Smooth muscle cell of the brain vasculature (primary cell): Measurements from ENCODE around the gene MIS18A.
A peak's percentile ranks its signal among the peaks of the same experiment; 100 is the strongest.
"Not testable (repeated sequence)": the region's sequence is repeated elsewhere in the genome, so short reads cannot be mapped to it uniquely, and the experiment has no call there.

Source experiments
- DNase-seq: peaks from one replicate; pipeline ENCODE4 v3.0.0-alpha.2; 2012; ENCODE audit warnings: low read depth, low spot score

Gene MIS18A

GRCh38 chr21:32304998-32305397 lies 26.1 kb upstream of the MIS18A start:
- DNase-seq, result no peak

DNA sequence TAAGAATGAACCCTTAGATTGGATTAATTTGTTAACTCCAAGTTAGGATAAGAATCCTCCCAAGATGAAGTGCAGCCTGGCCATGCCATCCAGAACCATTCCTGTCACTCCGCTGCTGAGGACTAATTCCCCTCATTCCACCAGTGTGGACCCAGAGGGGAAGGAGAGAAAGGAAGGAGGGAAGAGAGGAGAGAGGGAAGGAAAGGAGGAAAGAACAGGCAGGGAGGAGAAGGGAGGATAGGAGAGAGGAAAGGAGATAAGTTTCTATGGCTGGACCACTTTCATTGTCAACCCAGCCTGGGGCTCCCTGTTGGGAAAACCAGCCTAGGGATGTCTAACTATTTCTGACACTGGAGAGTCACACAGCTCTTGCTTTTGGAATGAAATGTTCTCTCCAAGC lies 24.5 kb upstream of the MIS18A start:
- DNase-seq, result no peak

DNA sequence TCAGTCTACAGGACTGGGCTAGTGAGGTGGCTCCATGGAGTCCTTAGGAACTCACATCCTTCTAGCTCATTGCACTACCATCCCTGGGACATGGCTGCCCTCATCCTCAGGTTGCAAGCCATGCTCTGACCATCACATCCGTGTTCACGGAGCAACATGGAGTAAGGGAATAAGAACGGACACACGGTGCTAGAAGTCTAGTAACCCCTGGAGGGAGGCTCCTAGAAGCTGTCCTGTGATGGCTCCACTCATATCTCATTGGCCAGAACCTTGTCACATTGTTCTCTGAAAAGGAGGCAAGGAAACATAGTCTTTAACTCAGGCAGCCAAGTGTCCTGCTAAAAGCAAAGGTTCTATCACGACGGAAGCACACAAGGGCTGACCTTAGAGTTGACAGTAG lies 23.7 kb upstream of the MIS18A start:
- DNase-seq, result no peak

DNA sequence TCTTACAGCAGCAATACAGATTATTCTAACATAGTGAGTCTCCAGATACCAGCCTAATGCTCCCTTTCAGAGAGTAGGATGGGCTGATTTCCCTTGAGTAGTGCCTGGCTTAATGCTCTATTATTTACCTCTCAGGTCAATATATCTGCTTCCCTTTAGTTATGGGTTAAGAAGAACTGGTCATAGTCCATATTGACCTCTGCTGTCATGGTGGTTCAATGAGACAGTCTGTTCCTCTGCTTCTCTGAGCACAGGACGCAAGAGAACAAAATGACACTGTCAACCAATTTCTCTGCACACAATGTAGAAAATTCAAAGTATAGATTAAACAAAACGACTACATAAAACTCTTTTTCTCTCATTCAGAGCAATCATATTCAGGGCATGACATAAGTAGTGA lies 22.7 kb upstream of the MIS18A start:
- DNase-seq, result no peak

DNA sequence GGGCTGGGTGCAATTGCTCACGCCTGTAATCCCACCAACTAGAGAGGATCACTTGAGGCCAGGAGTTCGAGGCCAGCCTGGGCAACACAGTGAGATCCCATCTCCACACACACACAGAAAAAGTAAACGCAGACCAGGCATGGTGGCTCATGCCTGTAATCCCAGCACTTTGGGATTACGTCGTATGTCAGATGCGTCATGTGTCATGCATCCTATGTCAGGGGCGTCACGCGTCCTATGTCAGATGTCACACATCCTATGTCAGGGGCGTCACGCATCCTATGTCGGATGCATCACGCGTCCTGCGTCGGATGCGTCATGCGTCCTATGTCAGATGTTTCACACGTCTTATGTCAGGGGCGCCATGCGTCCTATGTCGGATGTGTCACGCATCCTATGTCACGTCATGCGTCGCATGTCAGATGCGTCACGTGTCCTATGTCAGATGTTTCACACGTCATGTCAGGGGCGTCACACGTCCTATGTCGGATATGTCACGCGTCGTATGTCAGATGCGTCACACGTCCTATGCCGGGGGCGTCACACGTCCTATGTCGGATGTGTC lies 21.4 kb upstream of the MIS18A start:
- no peak for DNase-seq

GRCh38 chr21:32299695-32300094 lies 20.8 kb upstream of the MIS18A start:
- no peak for DNase-seq

DNA sequence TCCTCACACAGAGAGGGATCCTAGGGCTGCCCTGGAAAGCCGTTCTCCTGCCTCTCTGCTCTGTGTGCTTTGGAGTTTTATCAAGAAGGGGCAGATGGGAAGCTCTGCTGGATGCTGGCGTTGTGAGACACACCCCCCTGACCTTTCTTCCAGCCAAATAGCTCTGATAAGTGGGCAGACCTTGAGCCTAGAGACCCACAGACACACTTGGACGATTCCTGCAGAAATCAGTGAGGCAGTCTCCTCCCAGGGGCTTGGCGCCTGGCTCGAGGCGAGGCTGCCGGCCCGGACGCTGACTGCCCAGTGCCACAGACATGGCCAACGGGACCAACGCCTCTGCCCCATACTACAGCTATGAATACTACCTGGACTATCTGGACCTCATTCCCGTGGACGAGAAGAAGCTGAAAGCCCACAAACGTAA lies 19.8 kb upstream of the MIS18A start, which contains the start of gene MRAP:
MRAP (plus strand) TSS at position 198 of the 424 bp plus-strand sequence; CDS start at position 315, 117 bp downstream.
- DNase-seq, result no peak

- DNase-seq, result no peak
These were observed 19.3 kb upstream of the MIS18A start for GRCh38 chr21:32298148-32298559.

GRCh38 chr21:32297449-32297848 lies 18.6 kb upstream of the MIS18A start:
- no peak for DNase-seq

GRCh38 chr21:32285476-32285875 lies 6.6 kb upstream of the MIS18A start:
- DNase-seq, result no peak

DNA sequence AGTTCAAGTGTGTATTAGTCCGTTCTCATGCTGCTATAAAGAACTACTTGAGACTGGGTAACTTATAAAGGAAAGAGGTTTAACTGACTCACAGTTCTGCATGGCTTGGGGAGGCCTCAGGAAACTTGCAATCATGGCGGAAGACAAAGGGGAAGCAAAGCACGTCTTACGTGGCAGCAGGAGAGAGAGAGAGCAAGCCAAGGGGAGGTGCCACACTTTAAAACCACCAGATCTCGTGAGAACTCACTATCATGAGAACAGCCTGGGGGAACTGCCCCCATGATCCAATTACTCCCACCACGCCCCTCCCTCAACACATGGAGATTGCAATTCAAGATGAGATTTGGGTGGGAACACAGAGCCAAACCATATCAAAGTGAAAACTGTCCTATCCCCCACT lies 4.1 kb upstream of the MIS18A start:
- no peak for DNase-seq

- DNase-seq, result no peak
These were observed 2.7 kb upstream of the MIS18A start for GRCh38 chr21:32281531-32281930.

DNA sequence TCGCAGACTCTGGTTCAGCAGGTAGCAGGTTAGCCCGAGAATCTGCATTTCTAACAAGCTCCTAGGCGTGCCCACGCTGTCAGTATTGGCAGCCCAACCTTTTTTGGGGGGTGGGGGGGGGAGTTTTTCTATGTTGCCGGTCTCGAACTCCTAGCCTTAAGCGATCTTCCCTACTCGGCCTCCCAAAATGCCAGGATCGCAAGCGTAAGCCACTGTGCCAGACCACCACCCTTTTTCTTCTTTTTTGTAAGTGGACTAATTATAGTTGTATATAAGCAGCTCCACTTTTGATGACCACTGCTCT lies 480 bp upstream of the MIS18A start:
- no peak for DNase-seq

DNA sequence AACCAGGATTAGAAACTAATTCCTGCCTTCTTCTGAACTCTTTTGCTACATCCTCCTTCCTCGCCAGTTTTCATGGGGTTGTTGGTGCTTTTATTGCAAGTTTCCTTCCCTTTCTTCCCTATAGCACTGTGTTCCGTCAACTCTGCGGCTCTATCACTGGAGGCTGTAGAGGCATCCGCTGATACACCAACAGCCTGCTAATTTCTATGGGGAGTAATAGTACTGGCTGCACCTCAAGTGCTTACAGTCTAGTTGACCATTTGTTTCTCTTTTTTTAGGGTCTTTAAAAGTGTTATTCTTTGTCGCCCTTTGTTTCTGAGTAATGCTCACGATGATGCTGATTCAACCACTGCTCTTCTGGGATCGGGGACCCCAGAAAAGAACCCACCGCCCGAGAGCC lies 746 bp downstream of the MIS18A start:
- no peak for DNase-seq

DNA sequence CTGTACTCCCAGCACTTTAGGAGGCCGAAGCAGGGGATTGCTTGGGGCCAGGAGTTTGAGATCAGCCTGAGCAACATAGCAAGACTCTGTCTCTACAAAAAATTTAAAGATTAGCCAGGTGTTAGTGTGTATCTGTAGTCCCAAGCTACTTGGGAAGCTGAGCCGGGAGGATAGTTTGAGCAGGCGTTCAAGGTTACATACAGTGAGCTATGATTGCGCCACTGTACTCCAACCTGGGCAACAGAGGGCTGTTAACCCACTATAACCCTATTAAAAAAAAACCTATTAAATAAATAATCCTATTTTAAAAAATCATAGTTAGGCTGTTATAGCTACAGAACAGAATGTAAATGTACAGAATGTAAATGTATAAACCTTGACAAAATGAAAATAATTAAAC lies 2.2 kb downstream of the MIS18A start:
- DNase-seq, result no peak

DNA sequence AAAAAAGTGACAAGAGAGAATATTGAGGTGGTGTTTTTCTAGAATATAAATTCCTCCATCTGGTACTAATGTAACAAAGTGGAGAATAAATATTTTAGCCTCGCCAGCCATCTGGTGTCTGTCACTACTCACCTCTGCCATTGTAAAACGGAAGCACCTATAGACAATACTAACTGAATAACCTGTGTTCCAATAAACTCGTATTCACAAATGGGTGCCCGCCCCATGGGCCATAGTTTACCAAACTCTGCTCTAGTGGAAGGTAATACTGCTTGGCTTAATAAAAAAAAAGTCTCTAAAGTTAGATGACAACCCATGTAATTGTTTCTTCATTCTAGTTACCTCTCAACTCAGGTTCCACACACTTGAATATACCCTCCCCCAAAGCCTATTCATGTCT lies 8.1 kb downstream of the MIS18A start:
- no peak for DNase-seq

DNA sequence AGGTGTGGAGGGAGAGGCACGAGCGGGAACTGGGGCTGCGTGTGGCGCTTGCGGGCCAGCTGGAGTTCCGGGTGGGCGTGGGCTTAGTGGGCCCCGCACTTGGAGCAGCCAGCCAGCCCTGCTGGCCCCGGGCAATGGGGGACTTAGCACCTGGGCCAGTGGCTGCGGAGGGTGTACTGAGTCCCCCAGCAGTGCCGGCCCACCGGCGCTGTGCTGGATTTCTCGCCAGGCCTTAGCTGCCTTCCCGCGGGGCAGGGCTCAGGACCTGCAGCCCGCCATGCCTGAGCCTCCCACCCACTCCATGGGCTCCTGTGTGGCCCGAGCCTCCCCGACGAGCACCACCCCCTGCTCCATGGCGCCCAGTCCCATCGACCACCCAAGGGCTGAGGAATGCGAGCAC lies 13.5 kb downstream of the MIS18A start:
- not testable (repeated sequence) for DNase-seq

GRCh38 chr21:32261929-32262328 lies 16.9 kb downstream of the MIS18A start:
- no peak for DNase-seq

DNA sequence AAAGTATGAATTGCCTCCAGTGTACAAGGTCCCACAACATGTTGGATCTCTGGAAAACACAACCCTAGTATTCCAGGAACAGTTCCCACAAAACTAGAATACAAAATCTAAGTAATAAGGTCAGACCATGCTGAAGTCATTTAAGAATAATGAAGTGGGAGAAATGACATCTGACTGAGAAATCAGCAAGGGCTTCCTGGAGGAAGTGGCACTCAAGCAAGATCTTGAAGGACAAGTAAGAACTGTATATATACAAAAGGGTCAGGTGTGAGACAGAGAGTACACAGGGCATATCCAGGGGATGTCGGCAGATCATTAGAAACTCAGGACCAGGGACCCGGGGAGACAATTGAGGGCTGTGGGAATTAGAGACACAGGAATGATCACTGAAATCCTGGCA lies 18.7 kb downstream of the MIS18A start:
- DNase-seq, result no peak

DNA sequence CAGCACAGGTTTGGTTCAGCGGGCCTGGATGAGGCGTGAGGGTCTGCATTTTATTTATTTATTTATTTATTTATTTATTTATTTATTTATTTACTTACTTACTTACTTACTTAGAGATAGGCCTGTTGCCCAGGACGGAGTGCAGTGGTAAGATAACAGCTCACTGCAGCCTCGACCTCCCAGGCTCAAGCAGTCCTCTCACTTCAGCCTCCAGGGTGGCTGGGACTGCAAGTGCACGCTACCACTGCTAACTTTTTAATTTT lies 20.1 kb downstream of the MIS18A start:
- DNase-seq, result not testable (repeated sequence)

DNA sequence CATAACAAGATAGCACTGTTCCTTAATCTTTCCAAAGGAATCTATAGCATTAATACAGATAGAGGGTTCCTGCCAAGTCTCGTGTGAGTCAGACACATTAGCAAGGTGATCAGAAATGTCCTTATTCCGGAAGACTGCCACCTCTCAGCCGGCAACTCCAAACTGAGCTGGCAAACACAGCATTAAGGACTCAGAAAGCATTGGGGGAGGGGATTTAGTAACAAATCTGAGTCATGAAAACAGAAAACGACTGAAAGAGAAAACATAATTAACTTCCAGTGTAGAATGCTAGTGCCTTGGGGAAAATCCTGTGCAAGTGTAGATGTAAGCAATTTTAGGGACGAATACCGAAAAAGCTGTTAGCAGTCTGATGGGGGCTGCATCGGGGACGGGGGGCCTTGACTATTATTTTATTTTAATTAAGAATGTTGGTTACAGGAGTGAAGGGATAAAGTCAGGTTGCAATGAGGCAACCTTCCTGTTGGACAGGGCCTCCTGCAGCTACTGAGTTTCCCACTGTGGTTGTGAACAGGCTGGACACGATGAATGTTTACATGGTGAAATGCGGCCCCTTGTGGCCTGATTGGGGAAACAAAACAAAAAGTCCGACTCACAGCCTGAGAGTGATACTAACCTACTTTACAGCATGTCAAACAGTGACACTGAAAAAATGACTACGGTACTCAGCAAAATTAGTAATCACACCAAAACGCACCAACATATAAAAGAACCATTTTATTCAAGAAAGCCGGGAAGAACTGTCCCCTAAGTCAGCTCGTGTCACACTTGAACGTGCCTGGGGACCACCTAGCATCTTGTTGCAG lies 20.7 kb downstream of the MIS18A start:
- DNase-seq, result peak; percentile 85

DNA sequence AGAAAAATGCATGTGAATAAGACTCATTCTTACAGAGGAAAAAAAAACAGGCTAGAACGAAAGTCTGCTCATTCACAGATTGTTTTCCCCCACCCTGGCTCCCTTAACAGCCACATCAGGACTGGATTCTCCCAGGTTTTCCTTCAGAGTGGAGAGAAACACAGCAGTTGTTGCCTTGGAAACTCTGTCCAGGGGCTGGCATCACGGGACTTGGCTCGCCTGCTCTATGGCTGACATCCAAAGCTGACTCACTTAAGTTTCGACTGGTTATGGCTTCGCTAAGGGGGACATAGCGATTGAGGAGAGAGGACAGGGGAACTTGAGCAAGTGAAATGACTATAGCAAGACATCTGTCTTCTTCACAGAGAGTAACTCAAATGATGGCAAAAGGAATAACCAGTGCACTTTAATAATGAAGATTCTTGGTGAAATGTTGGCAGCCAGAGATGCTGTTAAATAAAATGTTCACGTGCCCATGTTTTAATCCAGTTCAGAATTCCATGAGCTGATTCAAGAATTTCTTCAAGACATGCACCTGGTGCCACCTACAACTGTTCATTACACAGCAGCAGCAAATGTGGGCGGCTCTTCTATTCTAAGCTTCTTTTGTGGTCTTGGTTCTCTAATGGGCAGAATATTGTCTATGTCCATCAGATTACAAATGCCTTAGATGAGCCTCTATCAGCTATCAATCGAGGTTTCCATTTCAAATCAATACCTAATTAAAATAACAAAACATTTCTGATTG lies 21.8 kb downstream of the MIS18A start:
- DNase-seq, result peak; percentile 77

DNA sequence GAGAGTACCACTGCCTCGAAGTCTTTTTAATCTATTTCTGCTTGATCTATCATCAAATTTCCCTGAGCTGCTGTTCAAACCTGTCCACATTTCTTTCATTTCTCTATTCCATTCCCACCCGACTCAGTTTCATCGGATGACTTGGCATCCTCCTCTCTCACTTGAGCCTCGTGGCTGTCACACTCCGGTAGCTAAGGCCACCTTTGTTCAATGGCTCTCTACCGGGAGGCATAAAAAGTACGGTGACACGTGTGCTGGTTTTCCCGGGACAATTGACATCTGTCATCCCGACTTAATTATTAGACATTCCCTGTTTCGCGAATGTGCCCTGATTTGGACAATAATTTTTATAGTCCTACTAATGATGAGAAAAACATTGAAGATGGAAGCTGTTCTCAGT lies 22.6 kb downstream of the MIS18A start:
- DNase-seq, result no peak
